GM12878 (cell line): ENCODE results near the gene HEG1. TPM values are rescaled to one million over a fixed set of nuclear protein-coding genes. Genes with fewer than 3 reads are reported as not detected.
A peak's percentile ranks its signal among the peaks of the same experiment; 100 is the strongest.

Experiments
- ATAC-seq: fragments of 200-7000 bp; cut with Tn5 transposase; 3 replicates; pipeline ENCODE4 v1.9.1; 2020; ENCODE audit warnings: mild to moderate bottlenecking, moderate library complexity
- Bru-seq: library from RNA; stranded (reverse); fragments of 400-500 nt; gene quantifications from one replicate; lab custom pipeline; 2021; lab: Mats Ljungman, UMichigan
- BruChase-seq, 2 experiments: library from RNA; stranded (reverse); fragments of 400-500 nt; gene quantifications; one replicate each; lab custom pipeline; 2021; lab: Mats Ljungman, UMichigan
- BruUV-seq: library from RNA; stranded (reverse); fragments of 400-500 nt; replicated peaks from 2 replicates; lab custom pipeline; 2021; lab: Mats Ljungman, UMichigan
- CTCF ChIA-PET: fragments of 300-600 bp; sonication (Branson Sonifier 250); formaldehyde crosslinking; extraction: SDS; loops from one replicate; lab custom pipeline; 2021; ENCODE audit warnings: inconsistent platforms; lab: Yijun Ruan, JAX
- POLR2A ChIA-PET: fragments of 350-600 bp; formaldehyde crosslinking; extraction: SDS; loops from one replicate; lab custom pipeline; 2021; ENCODE audit warnings: inconsistent platforms; lab: Charles Lee
- RAD21 ChIA-PET: fragments of 300-600 bp; sonication (Branson Sonifier 250); formaldehyde crosslinking; loops from one replicate; lab custom pipeline; 2023; ENCODE audit warnings: antibody characterized with exemption; ENCODE audit not compliant: unreplicated experiment; lab: Charles Lee
- SMC1A ChIA-PET: fragments of 300-600 bp; sonication (Branson Sonifier 250); formaldehyde crosslinking; loops from one replicate; lab custom pipeline; 2023; ENCODE audit not compliant: unreplicated experiment, uncharacterized antibody; lab: Charles Lee
- DNase-seq: peaks from one replicate; pipeline ENCODE4 v3.0.0-alpha.2; 2011; ENCODE audit warnings: low read depth, low spot score
- FAIRE-seq: peaks from 3 replicates; lab custom pipeline; 2011; peaks lifted over from hg19 to GRCh38; lab: Jason Lieb, UNC
- H2AFZ ChIP-seq: 2 replicates; pipeline ENCODE4 v1.6.0; 2011; ENCODE audit warnings: low read depth, low read length, control low read depth; ENCODE audit not compliant: control insufficient read depth
- H3K27ac ChIP-seq: 2 replicates; pipeline ENCODE4 v1.5.1; 2011; ENCODE audit warnings: control low read depth; ENCODE audit not compliant: control insufficient read depth, insufficient read depth
- H3K27me3 ChIP-seq, 2 experiments: replicated peaks in 1 of 2; 2 replicates each; pipeline versions ENCODE4 v1.6.0 to v1.6.1; 2011; ENCODE audit warnings: low read length in 1 of 2; ENCODE audit not compliant: control insufficient read depth in 2 of 2, insufficient read depth in 2 of 2
- H3K36me3 ChIP-seq, 2 experiments: 2 replicates each; pipeline ENCODE4 v1.5.1; 2011; ENCODE audit warnings: low read length in 1 of 2; ENCODE audit not compliant: control insufficient read depth in 2 of 2, insufficient read depth in 2 of 2
- H3K4me1 ChIP-seq: 2 replicates; pipeline ENCODE4 v1.6.1; 2011; ENCODE audit warnings: mild to moderate bottlenecking, low read length, moderate library complexity, mixed read lengths; ENCODE audit not compliant: control insufficient read depth, insufficient read depth
- H3K4me2 ChIP-seq: 2 replicates; pipeline ENCODE4 v1.6.0; 2011; ENCODE audit warnings: control low read depth; ENCODE audit not compliant: control insufficient read depth, insufficient read depth
- H3K4me3 ChIP-seq: fragments of 200-600 bp; sonication (generic); 2 replicates; pipeline ENCODE4 v1.5.1; 2016
- H3K79me2 ChIP-seq: 2 replicates; pipeline ENCODE4 v1.6.0; 2011; ENCODE audit warnings: low read length; ENCODE audit not compliant: control insufficient read depth, insufficient read depth
- H3K9ac ChIP-seq: 2 replicates; pipeline ENCODE4 v1.8.0; 2011; ENCODE audit warnings: low read length, control low read depth, mixed read lengths; ENCODE audit not compliant: control insufficient read depth, insufficient read depth
- H3K9me3 ChIP-seq: replicated peaks from 3 replicates; pipeline ENCODE4 v1.5.1; 2011; ENCODE audit warnings: mild to moderate bottlenecking, low read length; ENCODE audit not compliant: control insufficient read depth, insufficient read depth
- H4K20me1 ChIP-seq: 2 replicates; pipeline ENCODE4 v1.6.0; 2011; ENCODE audit not compliant: control insufficient read depth, insufficient read depth
- ATF7 ChIP-seq: fragments of 450-650 bp; IDR thresholded peaks from 2 replicates; pipeline ENCODE4 v1.6.1; 2016; ENCODE audit warnings: low read depth, mild to moderate bottlenecking
- BHLHE40 ChIP-seq, 2 experiments: fragments of 450-650 bp in 1 of 2; IDR thresholded peaks; 2 replicates each; pipeline ENCODE4 v1.6.1; 2011 to 2017; ENCODE audit warnings: low read depth in 2 of 2, borderline replicate concordance in 1 of 2, improper control_type of control experiment in 1 of 2, low read length in 1 of 2, mild to moderate bottlenecking in 1 of 2
- DPF2 ChIP-seq: fragments of 450-650 bp; IDR thresholded peaks from 2 replicates; pipeline ENCODE4 v1.6.1; 2017; ENCODE audit warnings: mild to moderate bottlenecking
- EGR1 ChIP-seq, 2 experiments: IDR thresholded peaks; 1 replicate in 1 of 2; 2 replicates in 1 of 2; pipeline ENCODE4 v1.6.1; 2011 to 2012; ENCODE audit warnings: low read depth in 2 of 2, low read length in 2 of 2, borderline replicate concordance in 1 of 2, mild to moderate bottlenecking in 1 of 2, moderate library complexity in 1 of 2
- HDGF ChIP-seq: fragments of 450-650 bp; IDR thresholded peaks from 2 replicates; pipeline ENCODE4 v1.6.1; 2016; ENCODE audit warnings: antibody characterized with exemption
- IKZF1 ChIP-seq: fragments of 450-650 bp; conservative IDR thresholded peaks from 2 replicates; pipeline ENCODE4 v1.6.1; 2017; ENCODE audit warnings: antibody characterized with exemption, mild to moderate bottlenecking
- PBX3 ChIP-seq: IDR thresholded peaks from 2 replicates; pipeline ENCODE4 v1.6.1; 2011; ENCODE audit warnings: mild to moderate bottlenecking, low read depth, low read length, moderate library complexity; ENCODE audit not compliant: insufficient replicate concordance
- POLR2A ChIP-seq: IDR thresholded peaks from 2 replicates; pipeline ENCODE4 v1.6.1; 2011; ENCODE audit warnings: low read depth, mild to moderate bottlenecking, low read length
- TCF3 ChIP-seq: IDR thresholded peaks from 2 replicates; pipeline ENCODE4 v1.6.1; 2012; ENCODE audit warnings: low read depth, mild to moderate bottlenecking, low read length, borderline replicate concordance; ENCODE audit not compliant: insufficient read depth
- WGBS: methylation state at CpG from one replicate; pipeline ENCODE4 v1.1.6; 2016; ENCODE audit warnings: low lambda C conversion rate; ENCODE audit not compliant: insufficient replicate concordance, insufficient coverage; ENCODE audit errors: missing lambda C conversion rate; 5-methylcytosine and 5-hydroxymethylcytosine counted together
- in situ Hi-C: fragments of 300-500 bp; cut with MboI; formaldehyde crosslinking; loops from 9 replicates; pipeline ENCODE4 v1.14.3; 2018; ENCODE audit warnings: mixed read lengths
- intact Hi-C: fragments of 100-400 bp; cut with micrococcal nuclease; formaldehyde crosslinking; loops from one replicate; pipeline ENCODE4 v1.14.2; 2022; ENCODE audit not compliant: unreplicated experiment
- long read RNA-seq, 2 experiments: library from polyadenylated mRNA; unstranded; transcript quantifications; one replicate each; pipeline ENCODE4 v2.0.0, GENCODE V29; 2019 to 2020
- polyA minus RNA-seq, 3 experiments: library from RNA; depleted of rRNA, polyadenylated mRNA; stranded (reverse); fragments of >200 nt; gene quantifications; 2 replicates each; pipeline ENCODE4 v1.2.3, GENCODE V29; 2011
- polyA plus RNA-seq, 11 experiments: library from polyadenylated mRNA; depleted of rRNA in 4 of 11; unstranded in 6 of 11; stranded (reverse) in 5 of 11; fragments of >200 nt; fragmentation: Nextera tagmentation in 4 of 11; fragmentation: Illumina TruSeq in 1 of 11; extraction: Ambion mirVana in 4 of 11; extraction: Trizol in 1 of 11; gene quantifications; 1 replicate in 1 of 11; 2 replicates in 10 of 11; pipeline versions ENCODE4 v1.2.1 to v1.2.3, GENCODE V29; 2011 to 2016; ENCODE audit warnings: inconsistent platforms in 2 of 11, missing spikeins in 2 of 11, low read depth in 1 of 11
- total RNA-seq, 4 experiments: library from RNA; depleted of rRNA in 3 of 4; stranded (reverse); fragments of >200 nt in 3 of 4; fragmentation: Illumina TruSeq in 1 of 4; extraction: Trizol in 1 of 4; gene quantifications; 2 replicates each; pipeline versions ENCODE4 v1.2.1 to v1.2.3, GENCODE V29; 2013 to 2021

HEG1 gene
- 72.0 and 76.9 TPM in 2 replicates for total RNA-seq (2013; cell fraction: nucleolus; rRNA removed)
- total RNA-seq (2014; rRNA removed) (10.5 and 10.9 TPM in 2 replicates), total RNA-seq (2014; rRNA removed; fragmentation: Illumina TruSeq; extraction: Trizol) (8.4 and 10.1 TPM in 2 replicates), total RNA-seq (2021) (31.1 and 32.1 TPM in 2 replicates), polyA plus RNA-seq (2011; rRNA removed) (3.4 and 6.8 TPM in 2 replicates), polyA plus RNA-seq (2014; fragmentation: Illumina TruSeq; extraction: Trizol) (21.6 and 22.2 TPM in 2 replicates), polyA plus RNA-seq (2014; fragmentation: Nextera tagmentation; extraction: Ambion mirVana) (1 to 10 TPM; 2.2 to 4.1 TPM), polyA plus RNA-seq (2014; rRNA removed) (10.5 and 13.4 TPM in 2 replicates), polyA plus RNA-seq (2016; fragmentation: Nextera tagmentation; extraction: Ambion mirVana) (1 to 10 TPM; 2.7 TPM), polyA minus RNA-seq (2011; rRNA and poly(A)+ RNA removed) (10.7 and 19.5 TPM in 2 replicates), Bru-seq, nascent RNA (percentile 69 among the genes with signal in this experiment), BruChase-seq, experiment 1, labeled RNA remaining after a 6-hour chase (percentile 66 among the genes with signal in this experiment), BruChase-seq, experiment 2, labeled RNA remaining after a 2-hour chase (percentile 65 among the genes with signal in this experiment)
- polyA plus RNA-seq (2011; ENCODE audit: low read depth), result 10.0 TPM
- polyA plus RNA-seq (2011; cell fraction: cytosol; rRNA removed), result 3.6 and 7.3 TPM in 2 replicates
- 10.7 and 12.9 TPM in 2 replicates for polyA plus RNA-seq (2011; cell fraction: nucleus; rRNA removed)
- polyA plus RNA-seq (2012), result 10.5 and 16.4 TPM in 2 replicates
- 9.9 and 13.2 TPM in 2 replicates for polyA minus RNA-seq (2011; cell fraction: cytosol; rRNA and poly(A)+ RNA removed)
- polyA minus RNA-seq (2011; cell fraction: nucleus; rRNA and poly(A)+ RNA removed), result 6.5 and 13.8 TPM in 2 replicates
- long read RNA-seq, experiment 1, partial matches to known transcripts, result 2 of 2 reads
- long read RNA-seq, experiment 1, other reads (novel, unspliced or antisense), result 0 of 2 reads
- long read RNA-seq, experiment 2, partial matches to known transcripts, result 3 of 12 reads
- long read RNA-seq, experiment 2, other reads (novel, unspliced or antisense), result 9 of 12 reads

DNA sequence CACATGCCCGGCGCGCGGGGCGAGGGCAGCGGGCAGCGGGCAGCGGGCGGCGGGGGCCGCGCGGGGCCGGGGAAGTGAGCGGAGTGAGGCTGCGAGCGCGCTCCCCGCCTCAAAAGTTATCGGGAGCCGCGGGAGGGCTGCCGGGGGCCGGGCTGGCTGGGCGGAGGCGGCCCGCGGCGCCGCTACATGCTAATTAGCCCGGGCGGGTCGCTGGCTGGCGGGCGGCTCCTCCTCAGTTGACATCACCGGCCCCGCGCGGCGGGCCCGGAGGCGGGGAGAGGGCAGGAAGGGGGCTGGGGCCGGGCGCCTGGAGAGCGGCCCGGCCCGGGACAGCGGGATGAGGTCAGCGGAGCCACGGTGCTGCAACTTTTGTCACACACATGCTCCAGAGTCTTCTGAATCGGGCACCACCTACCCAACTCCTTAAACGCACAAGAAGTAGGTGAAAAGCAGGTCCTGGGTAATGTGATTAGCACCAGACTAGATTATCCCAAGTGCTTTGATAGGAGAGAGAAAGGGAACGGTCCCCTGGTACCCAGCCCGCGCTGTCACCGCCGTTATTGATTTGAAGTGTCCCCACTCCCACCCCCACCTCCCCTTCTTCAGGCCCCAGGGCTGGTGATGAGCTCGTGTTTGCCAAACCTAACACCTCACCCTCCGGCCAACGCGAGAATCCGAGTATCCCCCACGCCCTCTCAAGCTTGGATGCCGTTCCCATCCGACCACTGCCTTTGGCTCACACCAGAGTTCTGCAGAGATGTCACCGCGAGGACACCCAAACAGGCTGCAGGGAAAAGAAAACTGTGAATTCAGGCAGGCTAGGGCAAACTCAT is at the start of gene HEG1:
Gene HEG1, minus strand, starts transcription at position 85 of the 833 bp plus-strand sequence. CDS start 107 bp downstream, outside the sequence.
- peak within 1 kb of the TSS; percentile 73 for H2AFZ ChIP-seq
- ATAC-seq (peak; percentile 72), FAIRE-seq (no peak), DNase-seq (no peak)
- ChIA-PET SMC1A (interaction anchor here (1.2 kb wide), 1 partner anchor 42 kb away, joined by 3 read pairs; no protein-coding TSS in a partner anchor), RAD21 (no interaction called here), POLR2A (interaction anchor here (0.6 to 0.7 kb wide), 2 partner anchors 70 to 172 kb away, joined by 4 read pairs; no protein-coding TSS in a partner anchor), CTCF (interaction anchor here (1.0 kb wide), 1 partner anchor 64 kb away, joined by 4 read pairs; no protein-coding TSS in a partner anchor)
- H3K79me2 ChIP-seq, result peaks cover 43% of the 10 kb centered on the region
- in situ Hi-C loops (no loop called here), intact Hi-C loops (no loop called here)
- TF ChIP-seq BHLHE40 (IDR thresholded peaks at IDR 0.05; ENCODE audit: borderline replicate concordance in 1 of 2, low read depth in 2 of 2, low read length in 1 of 2) (peak in 1 of 2 experiments; percentile 52; a peak in 1 of 4 replicates), DPF2 (peak; percentile 35; the same call in 1 of the 2 replicates), TCF3 (0 out of 2 replicates have a peak, but pooled peaks have one; percentile 18), HDGF (no peak), POLR2A (peak; percentile 37), ATF7 (0 out of 2 replicates have a peak, but pooled peaks have one; percentile 22), IKZF1 (0 out of 2 replicates have a peak, but pooled peaks have one; percentile 4), EGR1 (IDR thresholded peaks at IDR 0.05; ENCODE audit: borderline replicate concordance in 1 of 2, low read depth in 2 of 2, low read length in 2 of 2) (peak in 1 of 2 experiments; percentile 38; a peak in 1 of 3 replicates), PBX3 (no peak)
- no TSS peak for BruUV-seq
- no peaks in the 10 kb centered on the region for H3K27me3 ChIP-seq
- 28% methylated on average over 24 of the region's 67 CpGs for WGBS
- H4K20me1 ChIP-seq, result no peaks in the 10 kb centered on the region
- H3K9me3 ChIP-seq, result no peaks in the 10 kb centered on the region
- H3K4me3 ChIP-seq, result peak within 1 kb of the TSS; percentile 93
- peak within 1 kb of the TSS; percentile 81 for H3K27ac ChIP-seq
- H3K36me3 ChIP-seq, result no peaks in the 10 kb centered on the region
- H3K4me1 ChIP-seq, result peaks cover 20% of the 10 kb centered on the region
- peak within 1 kb of the TSS; percentile 97 for H3K4me2 ChIP-seq
- H3K9ac ChIP-seq, result peak within 1 kb of the TSS; percentile 76
